CD14-positive monocyte (primary cell): Measurements from ENCODE around the gene RIN2. TPM values are rescaled to one million over a fixed set of nuclear protein-coding genes. Genes with fewer than 3 reads are reported as not detected.

Experiments
- DNase-seq, 3 donors: peaks; one replicate each; pipeline ENCODE4 v3.0.0-alpha.2; 2011 to 2022
- H2AFZ ChIP-seq: 2 replicates; pipeline ENCODE4 v1.6.0; 2012; ENCODE audit warnings: mild to moderate bottlenecking, low read depth, low read length, inconsistent platforms; ENCODE audit not compliant: insufficient read depth, poor library complexity, severe bottlenecking
- H3K27ac ChIP-seq, 2 donors: 1 replicate in 1 of 2; 2 replicates in 1 of 2; pipeline ENCODE4 v1.5.1; 2012 to 2013; ENCODE audit warnings: low read length in 2 of 2, control low read depth in 1 of 2, inconsistent platforms in 1 of 2, low read depth in 1 of 2, mild to moderate bottlenecking in 1 of 2
- H3K27me3 ChIP-seq, 2 donors: one replicate each; pipeline versions ENCODE4 v1.6.0 to v1.6.1; 2011 to 2013; ENCODE audit warnings: low read length in 2 of 2; ENCODE audit not compliant: control insufficient read depth in 2 of 2, insufficient read depth in 2 of 2
- H3K36me3 ChIP-seq, 2 donors: replicated peaks in 1 of 2; 1 replicate in 1 of 2; 2 replicates in 1 of 2; pipeline versions ENCODE4 v1.5.1 to v1.6.1; 2012 to 2013; ENCODE audit warnings: low read length in 2 of 2, control low read depth in 1 of 2, inconsistent platforms in 1 of 2, mild to moderate bottlenecking in 1 of 2; ENCODE audit not compliant: insufficient read depth in 2 of 2, control insufficient read depth in 1 of 2
- H3K4me1 ChIP-seq, 2 donors: 1 replicate in 1 of 2; 2 replicates in 1 of 2; pipeline versions ENCODE4 v1.5.1 to v1.6.1; 2012 to 2013; ENCODE audit warnings: low read length in 2 of 2, control low read depth in 1 of 2, inconsistent platforms in 1 of 2, mild to moderate bottlenecking in 1 of 2, moderate library complexity in 1 of 2; ENCODE audit not compliant: insufficient read depth in 2 of 2, control insufficient read depth in 1 of 2
- H3K4me2 ChIP-seq: replicated peaks from 2 replicates; pipeline ENCODE3; 2012; ENCODE audit warnings: low read length, moderate library complexity, mild to moderate bottlenecking; ENCODE audit not compliant: poor library complexity, severe bottlenecking; ENCODE audit errors: extremely low read depth
- H3K4me3 ChIP-seq, 3 experiments: fragments of 200-600 bp in 1 of 3; sonication (generic) in 1 of 3; replicated peaks in 1 of 3; 1 replicate in 2 of 3; 2 replicates in 1 of 3; pipeline ENCODE4 v1.5.1; 2011 to 2013; ENCODE audit warnings: low read length in 3 of 3, mild to moderate bottlenecking in 3 of 3, control low read depth in 2 of 3, low read depth in 2 of 3, inconsistent platforms in 1 of 3, moderate library complexity in 1 of 3
- H3K79me2 ChIP-seq: 2 replicates; pipeline ENCODE4 v1.6.0; 2012; ENCODE audit warnings: mild to moderate bottlenecking, control low read depth, inconsistent platforms, low read length, moderate library complexity; ENCODE audit not compliant: insufficient read depth
- H3K9ac ChIP-seq: 2 replicates; pipeline ENCODE4 v1.6.0; 2017; ENCODE audit warnings: low read length, mild to moderate bottlenecking; ENCODE audit not compliant: insufficient read depth, poor library complexity, severe bottlenecking
- H3K9me3 ChIP-seq, 2 donors: replicated peaks in 1 of 2; 1 replicate in 1 of 2; 2 replicates in 1 of 2; pipeline versions ENCODE4 v1.5.1 to v1.6.1; 2012 to 2013; ENCODE audit warnings: low read length in 2 of 2, control low read depth in 1 of 2; ENCODE audit not compliant: control insufficient read depth in 1 of 2, insufficient read depth in 1 of 2
- H4K20me1 ChIP-seq: 2 replicates; pipeline ENCODE4 v1.6.0; 2012; ENCODE audit warnings: mild to moderate bottlenecking, low read length, control low read depth, moderate library complexity; ENCODE audit not compliant: insufficient read depth
- H3K27ac Mint-ChIP-seq, 7 donors: one replicate each; pipeline ENCODE4 v1.8.0; 2020; ENCODE audit warnings: mild to moderate bottlenecking in 7 of 7, mixed read lengths in 7 of 7, moderate library complexity in 6 of 7, inconsistent platforms in 2 of 7
- H3K27me3 Mint-ChIP-seq, 3 donors: one replicate each; pipeline ENCODE4 v1.8.0; 2021 to 2022; ENCODE audit warnings: low read depth in 3 of 3, mild to moderate bottlenecking in 3 of 3, mixed read lengths in 3 of 3, moderate library complexity in 3 of 3, inconsistent platforms in 1 of 3
- H3K36me3 Mint-ChIP-seq, 2 donors: one replicate each; pipeline ENCODE4 v1.8.0; 2020; ENCODE audit warnings: mixed read lengths in 2 of 2, inconsistent platforms in 1 of 2, mild to moderate bottlenecking in 1 of 2
- H3K4me1 Mint-ChIP-seq: one replicate; pipeline ENCODE4 v1.8.0; 2020; ENCODE audit warnings: mild to moderate bottlenecking, mixed read lengths
- H3K4me3 Mint-ChIP-seq, 2 donors: one replicate each; pipeline ENCODE4 v1.8.0; 2020; ENCODE audit warnings: mild to moderate bottlenecking in 2 of 2, mixed read lengths in 2 of 2, moderate library complexity in 1 of 2
- H3K9me3 Mint-ChIP-seq, 7 donors: one replicate each; pipeline ENCODE4 v1.8.0; 2020 to 2022; ENCODE audit warnings: mixed read lengths in 7 of 7, mild to moderate bottlenecking in 6 of 7, moderate library complexity in 6 of 7, inconsistent platforms in 2 of 7
- CTCF ChIP-seq: fragments of 200-600 bp; IDR thresholded peaks from one replicate; pipeline ENCODE4 v1.8.0; 2022; ENCODE audit warnings: antibody characterized with exemption, mild to moderate bottlenecking
- WGBS: methylation state at CpG from one replicate; pipeline ENCODE4 v1.1.5; 2013; ENCODE audit warnings: missing lambda C conversion rate; ENCODE audit not compliant: insufficient coverage; 5-methylcytosine and 5-hydroxymethylcytosine counted together
- intact Hi-C, 2 donors: fragments of 100-400 bp; cut with micrococcal nuclease; formaldehyde crosslinking; loops; one replicate each; pipeline versions ENCODE4 v1.15.0 to v1.15.1; 2023
- polyA plus RNA-seq, 3 donors: library from polyadenylated mRNA; depleted of rRNA in 1 of 3; unstranded in 2 of 3; stranded (reverse) in 1 of 3; fragments of 300-500 nt in 2 of 3; fragments of >200 nt in 1 of 3; fragmentation: Illumina TruSeq in 2 of 3; gene quantifications; 1 replicate in 2 of 3; 2 replicates in 1 of 3; pipeline ENCODE4 v1.2.3, GENCODE V29; 2012 to 2021

The RIN2 gene
- polyA plus RNA-seq, 3 donors: 5.6 to 25.4 (median 15.4) TPM

DNA sequence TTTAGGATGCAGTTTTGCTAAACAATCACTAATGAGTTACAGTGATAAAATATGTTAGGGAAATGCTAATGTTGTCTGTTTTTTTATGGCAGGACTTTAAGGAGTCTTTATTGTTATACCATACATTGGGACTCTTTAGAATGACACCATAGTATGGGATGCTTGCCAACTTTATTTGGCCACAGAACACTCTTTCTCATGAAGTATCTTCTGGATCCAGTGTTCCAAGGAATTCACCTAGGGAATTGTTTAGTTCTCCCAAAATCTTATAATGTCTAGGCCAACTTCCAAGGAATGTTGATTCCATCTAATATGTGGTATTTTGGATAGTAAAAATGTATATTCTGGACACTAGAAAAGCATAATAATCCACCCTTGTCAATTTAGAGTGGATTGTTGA, 3.3 kb downstream of the RIN2 start:
- peaks cover 0 to 7% of the 10 kb centered on the region in 2 donors for H3K36me3 ChIP-seq
- H3K27ac ChIP-seq: no peak overlapping the region
- peaks cover 0 to 5% (median under 1%) of the 10 kb centered on the region in 3 donors for H3K27me3 Mint-ChIP-seq
- peaks cover 40% of the 10 kb centered on the region for H3K79me2 ChIP-seq
- DNase-seq: no peak
- H3K4me3 Mint-ChIP-seq: no peak overlapping the region
- no peak overlapping the region for H2AFZ ChIP-seq
- H4K20me1 ChIP-seq: peaks cover 24% of the 10 kb centered on the region
- no peaks in the 10 kb centered on the region for H3K27me3 ChIP-seq
- TF ChIP-seq CTCF: no peak
- no peak overlapping the region for H3K9ac ChIP-seq
- H3K4me2 ChIP-seq: no peak overlapping the region
- H3K9me3 ChIP-seq: no peaks in the 10 kb centered on the region
- H3K4me1 Mint-ChIP-seq: peaks cover 37% of the 10 kb centered on the region
- H3K36me3 Mint-ChIP-seq: peaks cover 17 to 29% of the 10 kb centered on the region in 2 donors
- H3K4me3 ChIP-seq: no peak overlapping the region
- peak overlapping the region in 1 of 7 donors; percentile 11 for H3K27ac Mint-ChIP-seq
- H3K4me1 ChIP-seq: peaks cover 35 to 39% of the 10 kb centered on the region in 2 donors
- H3K9me3 Mint-ChIP-seq: no peaks in the 10 kb centered on the region
- intact Hi-C loops: loop anchor here in 1 of 2 donors (5.0 kb wide), 1 partner anchor 34 kb away; no protein-coding TSS in a partner anchor

DNA sequence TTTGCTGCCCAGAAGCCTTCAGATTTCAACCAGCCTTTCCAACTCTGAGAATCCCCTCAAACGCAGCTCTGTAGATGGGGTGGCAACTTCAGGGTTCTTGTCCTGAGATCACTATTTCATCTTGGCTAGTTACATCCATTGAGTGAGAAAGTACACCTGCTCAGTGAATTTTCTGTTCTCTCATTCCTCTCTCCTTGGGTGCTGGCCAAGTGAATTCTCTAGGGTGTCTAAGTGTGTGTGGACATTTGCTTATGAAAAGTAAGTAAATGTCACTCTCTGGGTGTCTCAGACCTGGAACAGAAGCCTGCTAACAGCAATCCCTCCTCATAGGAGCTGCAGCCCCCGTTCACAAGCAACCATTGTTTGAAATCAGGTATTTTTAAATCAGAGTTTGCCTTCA, 3.8 kb downstream of the RIN2 start:
- Histone ChIP-seq H3K27me3 (no peaks in the 10 kb centered on the region), H3K4me3 (no peak overlapping the region), H2AFZ (no peak overlapping the region), H3K36me3 (peaks cover 0 to 7% of the 10 kb centered on the region in 2 donors), H4K20me1 (peaks cover 26% of the 10 kb centered on the region), H3K9ac (no peak overlapping the region), H3K4me2 (no peak overlapping the region), H3K79me2 (peaks cover 40% of the 10 kb centered on the region), H3K9me3 (no peaks in the 10 kb centered on the region), H3K27ac (no peak overlapping the region), H3K4me1 (peaks cover 32 to 37% of the 10 kb centered on the region in 2 donors)
- no peak overlapping the region for H3K4me3 Mint-ChIP-seq
- no peaks in the 10 kb centered on the region for H3K9me3 Mint-ChIP-seq
- DNase-seq: no peak
- H3K4me1 Mint-ChIP-seq: peaks cover 34% of the 10 kb centered on the region
- WGBS: no CpG with 5 or more reads among the region's 2 CpGs
- peak overlapping the region in 2 of 7 donors; percentile 14 to 41 for H3K27ac Mint-ChIP-seq
- H3K36me3 Mint-ChIP-seq: peaks cover 16 to 34% of the 10 kb centered on the region in 2 donors
- intact Hi-C loops: loop anchor here in 1 of 2 donors (5.0 kb wide), 1 partner anchor 35 kb away; no protein-coding TSS in a partner anchor
- TF ChIP-seq CTCF: no peak
- H3K27me3 Mint-ChIP-seq: peaks cover 0 to 3% (median 0%) of the 10 kb centered on the region in 3 donors
